ENCODE data around the gene GLRA3. TPM values are rescaled to one million over a fixed set of nuclear protein-coding genes. Genes with fewer than 3 reads are reported as not detected.

GLRA3 gene
- total RNA-seq, 3 donors from 2014 or later (not counting 1 experiment from before 2014, with no cell fraction given), result not detected

DNA sequence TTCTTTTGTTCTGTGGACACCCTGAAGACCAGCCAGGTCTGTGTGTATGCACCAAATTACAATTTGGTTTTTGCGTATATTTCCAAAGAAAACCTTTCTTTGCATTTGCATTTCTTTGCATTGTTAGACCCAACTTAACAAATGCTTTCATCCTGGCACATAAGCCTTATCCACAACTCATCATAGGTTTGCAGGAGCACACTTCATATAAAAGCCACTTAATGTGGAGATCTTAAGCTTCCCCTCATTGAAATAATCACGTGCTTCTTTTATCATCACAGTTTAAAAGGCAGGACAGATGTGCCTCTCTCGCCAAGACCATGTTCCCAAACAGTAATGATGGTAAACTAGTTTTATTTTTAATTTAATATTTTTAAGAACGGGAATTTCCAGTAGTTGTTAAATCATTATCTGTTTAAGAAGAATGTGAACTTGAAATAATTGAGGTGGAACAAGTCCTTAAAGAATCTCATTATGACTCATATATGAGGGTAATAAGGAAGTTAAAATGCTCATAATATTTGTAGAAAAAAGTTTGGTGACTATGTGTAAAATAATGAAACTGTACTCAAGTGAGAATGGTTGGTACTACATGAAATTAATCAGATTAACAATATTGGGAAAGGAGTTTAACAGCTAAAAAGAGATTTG, 65.5 kb downstream of the GLRA3 start:
- no peak overlapping the region for H3K4me3 Mint-ChIP-seq
- intact Hi-C loops (cut with micrococcal nuclease), result no loop called here
- Histone ChIP-seq H3K27ac (ENCODE audit: low read length) (no peak overlapping the region), H3K4me3 (ENCODE audit: low read length) (no peak overlapping the region), H3K36me3 (ENCODE audit: control insufficient read depth, insufficient read depth, low read length) (no peaks in the 10 kb centered on the region), H3K9me3 (ENCODE audit: control insufficient read depth, insufficient read depth, low read length) (no peaks in the 10 kb centered on the region), H3K27me3 (ENCODE audit: control insufficient read depth, insufficient read depth, low read length) (no peaks in the 10 kb centered on the region), H3K4me1 (ENCODE audit: control insufficient read depth, insufficient read depth, low read length) (no peaks in the 10 kb centered on the region)
- no peak overlapping the region for H3K27ac Mint-ChIP-seq
- peaks cover 0 to 3% of the 10 kb centered on the region in 2 donors for H3K9me3 Mint-ChIP-seq
- no peaks in the 10 kb centered on the region for H3K27me3 Mint-ChIP-seq (ENCODE audit: low read depth in 2 of 2)
- ATAC-seq (no peak), DNase-seq (no peak)
- 71% methylated on average over 2 of the region's 4 CpGs for WGBS (ENCODE audit: insufficient coverage)
- no peaks in the 10 kb centered on the region for H3K4me1 Mint-ChIP-seq
- H3K36me3 Mint-ChIP-seq, result no peaks in the 10 kb centered on the region
- TF ChIP-seq, protein P1, sequence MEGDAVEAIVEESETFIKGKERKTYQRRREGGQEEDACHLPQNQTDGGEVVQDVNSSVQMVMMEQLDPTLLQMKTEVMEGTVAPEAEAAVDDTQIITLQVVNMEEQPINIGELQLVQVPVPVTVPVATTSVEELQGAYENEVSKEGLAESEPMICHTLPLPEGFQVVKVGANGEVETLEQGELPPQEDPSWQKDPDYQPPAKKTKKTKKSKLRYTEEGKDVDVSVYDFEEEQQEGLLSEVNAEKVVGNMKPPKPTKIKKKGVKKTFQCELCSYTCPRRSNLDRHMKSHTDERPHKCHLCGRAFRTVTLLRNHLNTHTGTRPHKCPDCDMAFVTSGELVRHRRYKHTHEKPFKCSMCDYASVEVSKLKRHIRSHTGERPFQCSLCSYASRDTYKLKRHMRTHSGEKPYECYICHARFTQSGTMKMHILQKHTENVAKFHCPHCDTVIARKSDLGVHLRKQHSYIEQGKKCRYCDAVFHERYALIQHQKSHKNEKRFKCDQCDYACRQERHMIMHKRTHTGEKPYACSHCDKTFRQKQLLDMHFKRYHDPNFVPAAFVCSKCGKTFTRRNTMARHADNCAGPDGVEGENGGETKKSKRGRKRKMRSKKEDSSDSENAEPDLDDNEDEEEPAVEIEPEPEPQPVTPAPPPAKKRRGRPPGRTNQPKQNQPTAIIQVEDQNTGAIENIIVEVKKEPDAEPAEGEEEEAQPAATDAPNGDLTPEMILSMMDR (IDR thresholded peaks at IDR 0.05), result no peak

DNA sequence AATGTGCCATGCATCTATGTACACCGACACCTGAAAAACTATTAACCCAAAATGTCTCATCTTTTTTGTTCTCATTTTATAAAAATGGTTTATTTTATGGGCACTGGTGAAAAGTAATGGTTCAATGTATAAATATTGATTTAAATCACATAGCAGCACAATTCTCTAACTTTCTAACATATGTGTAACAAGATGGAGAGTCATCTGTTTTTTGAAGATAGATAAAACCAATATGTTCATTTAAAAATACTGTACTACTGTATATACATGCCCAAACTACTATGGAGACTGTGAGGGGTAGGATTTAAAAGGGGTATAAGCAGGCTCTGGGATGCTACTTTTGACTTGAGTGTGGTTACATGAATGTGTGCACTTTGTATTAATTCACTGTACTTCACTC, 67.6 kb downstream of the GLRA3 start:
- no peaks in the 10 kb centered on the region for H3K9me3 ChIP-seq (ENCODE audit: control insufficient read depth, insufficient read depth, low read length)
- no peaks in the 10 kb centered on the region for H3K4me1 ChIP-seq (ENCODE audit: control insufficient read depth, insufficient read depth, low read length)
- no peak overlapping the region for H3K4me3 ChIP-seq (ENCODE audit: low read length)
- intact Hi-C loops (cut with micrococcal nuclease), result no loop called here
- H3K36me3 ChIP-seq (ENCODE audit: control insufficient read depth, insufficient read depth, low read length), result no peaks in the 10 kb centered on the region
- H3K4me1 Mint-ChIP-seq, result no peaks in the 10 kb centered on the region
- no peak overlapping the region for H3K27ac ChIP-seq (ENCODE audit: low read length)
- H3K9me3 Mint-ChIP-seq, result no peaks in the 10 kb centered on the region
- H3K4me3 Mint-ChIP-seq, result no peak overlapping the region
- ATAC-seq, result no peak
- no CpG with 5 or more reads among the region's 1 CpG for WGBS (ENCODE audit: insufficient coverage)
- H3K27me3 ChIP-seq (ENCODE audit: control insufficient read depth, insufficient read depth, low read length), result no peaks in the 10 kb centered on the region
- no peaks in the 10 kb centered on the region for H3K36me3 Mint-ChIP-seq
- no peak overlapping the region for H3K27ac Mint-ChIP-seq
- no peaks in the 10 kb centered on the region for H3K27me3 Mint-ChIP-seq (ENCODE audit: low read depth in 2 of 2)
- TF ChIP-seq, protein P1 (IDR thresholded peaks at IDR 0.05), result no peak
- DNase-seq, result no peak

DNA sequence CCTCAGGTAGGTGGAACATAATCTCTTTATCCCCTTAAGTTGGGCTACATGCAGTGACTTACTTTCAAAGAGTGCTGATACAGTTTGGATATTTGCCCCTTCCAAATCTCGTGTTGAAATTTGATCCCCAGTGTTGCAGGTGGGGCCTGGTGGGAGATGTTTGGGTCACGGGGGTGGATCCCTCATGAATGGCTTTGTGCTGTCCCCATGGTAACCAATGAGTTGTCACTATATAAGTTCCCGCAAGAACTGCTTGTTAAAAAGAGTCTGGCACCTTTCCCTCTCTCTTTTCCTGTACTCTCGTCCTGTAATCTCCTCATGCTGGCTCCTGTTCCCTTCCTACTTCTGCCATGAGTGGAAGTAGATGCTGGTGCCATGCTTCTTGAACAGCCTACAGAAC, 71.3 kb downstream of the GLRA3 start:
- no peaks in the 10 kb centered on the region for H3K36me3 Mint-ChIP-seq
- Histone ChIP-seq H3K36me3 (ENCODE audit: control insufficient read depth, insufficient read depth, low read length) (no peaks in the 10 kb centered on the region), H3K9me3 (ENCODE audit: control insufficient read depth, insufficient read depth, low read length) (no peaks in the 10 kb centered on the region), H3K4me1 (ENCODE audit: control insufficient read depth, insufficient read depth, low read length) (no peaks in the 10 kb centered on the region), H3K27ac (ENCODE audit: low read length) (no peak overlapping the region), H3K27me3 (ENCODE audit: control insufficient read depth, insufficient read depth, low read length) (no peaks in the 10 kb centered on the region), H3K4me3 (ENCODE audit: low read length) (no peak overlapping the region)
- ATAC-seq, result no peak
- H3K4me1 Mint-ChIP-seq, result no peaks in the 10 kb centered on the region
- no peak overlapping the region for H3K27ac Mint-ChIP-seq
- no peaks in the 10 kb centered on the region for H3K9me3 Mint-ChIP-seq
- TF ChIP-seq, protein P1 (IDR thresholded peaks at IDR 0.05), result no peak
- no peak for DNase-seq
- H3K4me3 Mint-ChIP-seq, result no peak overlapping the region
- H3K27me3 Mint-ChIP-seq (ENCODE audit: low read depth in 2 of 2), result no peaks in the 10 kb centered on the region
- intact Hi-C loops (cut with micrococcal nuclease), result no loop called here
- 73% methylated on average over 4 of the region's 4 CpGs for WGBS (ENCODE audit: insufficient coverage)

DNA sequence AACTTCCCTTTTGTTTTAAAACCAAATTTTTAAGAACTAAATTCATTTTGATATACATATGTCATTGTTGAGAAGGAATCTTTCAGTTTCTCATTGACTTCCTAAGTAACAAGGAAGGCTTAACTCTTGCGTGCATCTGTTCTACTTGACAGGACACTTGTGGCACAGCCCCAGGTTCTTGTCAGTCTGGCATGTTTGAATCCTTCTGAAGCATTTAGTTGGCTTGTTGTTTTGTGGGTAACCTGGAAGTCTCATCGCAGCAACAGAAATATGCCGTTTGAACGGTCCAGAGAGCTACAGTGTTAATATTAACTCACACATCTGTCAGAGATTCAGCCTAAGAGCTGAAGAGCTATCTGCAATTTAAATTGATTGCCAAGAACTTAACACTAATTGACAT, 76.0 kb downstream of the GLRA3 start:
- ATAC-seq, result no peak
- no peaks in the 10 kb centered on the region for H3K27me3 ChIP-seq (ENCODE audit: control insufficient read depth, insufficient read depth, low read length)
- DNase-seq, result no peak
- H3K27ac Mint-ChIP-seq, result no peak overlapping the region
- H3K4me3 Mint-ChIP-seq, result no peak overlapping the region
- no peaks in the 10 kb centered on the region for H3K36me3 Mint-ChIP-seq
- no peaks in the 10 kb centered on the region for H3K36me3 ChIP-seq (ENCODE audit: control insufficient read depth, insufficient read depth, low read length)
- H3K27me3 Mint-ChIP-seq (ENCODE audit: low read depth in 2 of 2), result no peaks in the 10 kb centered on the region
- TF ChIP-seq, protein P1 (IDR thresholded peaks at IDR 0.05), result no peak
- 85% methylated on average over 4 of the region's 4 CpGs for WGBS (ENCODE audit: insufficient coverage)
- H3K9me3 ChIP-seq (ENCODE audit: control insufficient read depth, insufficient read depth, low read length), result no peaks in the 10 kb centered on the region
- H3K4me1 Mint-ChIP-seq, result no peaks in the 10 kb centered on the region
- no peak overlapping the region for H3K27ac ChIP-seq (ENCODE audit: low read length)
- H3K9me3 Mint-ChIP-seq, result peaks cover 2 to 4% of the 10 kb centered on the region in 2 donors
- no peak overlapping the region for H3K4me3 ChIP-seq (ENCODE audit: low read length)
- intact Hi-C loops (cut with micrococcal nuclease), result no loop called here
- H3K4me1 ChIP-seq (ENCODE audit: control insufficient read depth, insufficient read depth, low read length), result no peaks in the 10 kb centered on the region
